HS-5 (cell line): Measurements from ENCODE around the gene DIP2C.

Experiments
- DNase-seq: peaks from one replicate; pipeline ENCODE4 v3.0.0-alpha.2; 2012; ENCODE audit warnings: low read depth

Gene DIP2C

GRCh38 chr10:299969-300368 is 389.5 kb downstream of the DIP2C start:
- DNase-seq = no peak

GRCh38 chr10:299512-299911 is 390.0 kb downstream of the DIP2C start:
- DNase-seq = no peak

GRCh38 chr10:298033-298432 is 391.4 kb downstream of the DIP2C start:
- no peak for DNase-seq

GRCh38 chr10:297567-297966 is 391.9 kb downstream of the DIP2C start:
- DNase-seq = no peak

GRCh38 chr10:293636-294035 is 395.8 kb downstream of the DIP2C start:
- DNase-seq = no peak

GRCh38 chr10:290026-290725 is 399.3 kb downstream of the DIP2C start:
- no peak for DNase-seq

GRCh38 chr10:289581-289980 is 399.9 kb downstream of the DIP2C start:
- DNase-seq = no peak

GRCh38 chr10:288316-289200 is 400.9 kb downstream of the DIP2C start:
- DNase-seq = no peak

GRCh38 chr10:287814-288213 is 401.7 kb downstream of the DIP2C start:
- no peak for DNase-seq

- no peak for DNase-seq
Measured at GRCh38 chr10:287026-287709, 402.3 kb downstream of the DIP2C start.

- no peak for DNase-seq
Measured at GRCh38 chr10:285216-285615, 404.3 kb downstream of the DIP2C start.

GRCh38 chr10:283916-284356 is 405.5 kb downstream of the DIP2C start:
- DNase-seq = no peak

- no peak for DNase-seq
Measured at GRCh38 chr10:283140-283479, 406.4 kb downstream of the DIP2C start.

GRCh38 chr10:282294-283139 is 407.0 kb downstream of the DIP2C start:
- DNase-seq = no peak

- DNase-seq = no peak
Measured at GRCh38 chr10:279655-280054, 409.8 kb downstream of the DIP2C start.

GRCh38 chr10:279232-279631 is 410.2 kb downstream of the DIP2C start:
- no peak for DNase-seq

- DNase-seq = no peak
Measured at GRCh38 chr10:278707-279106, 410.8 kb downstream of the DIP2C start.

GRCh38 chr10:277963-278362 is 411.5 kb downstream of the DIP2C start:
- no peak for DNase-seq

GRCh38 chr10:275680-276079 is 413.8 kb downstream of the DIP2C start:
- no peak for DNase-seq

GRCh38 chr10:274866-275265 is 414.6 kb downstream of the DIP2C start:
- DNase-seq = no peak

- no peak for DNase-seq
Measured at GRCh38 chr10:273088-273487, 416.4 kb downstream of the DIP2C start.

- DNase-seq = no peak
Measured at GRCh38 chr10:271722-272121, 417.7 kb downstream of the DIP2C start.
